OCI-LY1 (cell line): ENCODE measurements around the gene VCAN.

ENCODE experiments used
- H2AFZ ChIP-seq: fragments of 200-600 bp; sonication (generic), shearing (Covaris generic); 2 replicates; pipeline ENCODE4 v1.6.0; 2014; ENCODE audit warnings: antibody characterized with exemption, mild to moderate bottlenecking, low read length
- H3F3A ChIP-seq: fragments of 200-600 bp; sonication (generic), shearing (Covaris generic); 2 replicates; pipeline ENCODE4 v1.6.0; 2014; ENCODE audit warnings: mild to moderate bottlenecking, antibody characterized with exemption, low read length, moderate library complexity; ENCODE audit not compliant: insufficient read depth
- H3K27ac ChIP-seq: fragments of 200-600 bp; sonication (generic); 2 replicates; pipeline ENCODE4 v1.5.1; 2014; ENCODE audit warnings: low read length, mixed run types, mild to moderate bottlenecking, low read depth; ENCODE audit not compliant: poor library complexity, severe bottlenecking
- H3K27me3 ChIP-seq: fragments of 200-600 bp; sonication (generic); 2 replicates; pipeline ENCODE4 v1.6.0; 2014; ENCODE audit warnings: antibody characterized with exemption, mild to moderate bottlenecking, low read length, moderate library complexity; ENCODE audit not compliant: insufficient read depth
- H3K36me3 ChIP-seq: fragments of 200-600 bp; sonication (generic); 2 replicates; pipeline ENCODE4 v1.6.1; 2014; ENCODE audit warnings: mild to moderate bottlenecking, antibody characterized with exemption, low read length, moderate library complexity, mixed read lengths; ENCODE audit not compliant: insufficient read depth
- H3K4me1 ChIP-seq: fragments of 200-600 bp; sonication (generic); 2 replicates; pipeline ENCODE4 v1.5.1; 2014; ENCODE audit warnings: mild to moderate bottlenecking, low read length, moderate library complexity; ENCODE audit not compliant: insufficient read depth, severe bottlenecking
- H3K4me2 ChIP-seq: fragments of 200-600 bp; sonication (generic), shearing (Covaris generic); 2 replicates; pipeline ENCODE4 v1.6.1; 2014; ENCODE audit warnings: low read length
- H3K4me3 ChIP-seq: fragments of 200-600 bp; sonication (generic); 2 replicates; pipeline ENCODE4 v1.5.1; 2014; ENCODE audit warnings: low read length, low read depth, mild to moderate bottlenecking, mixed read lengths; ENCODE audit not compliant: poor library complexity, severe bottlenecking
- H3K79me2 ChIP-seq: fragments of 200-600 bp; shearing (Covaris generic); 2 replicates; pipeline ENCODE4 v1.6.1; 2016; ENCODE audit warnings: mixed run types, low read length, mixed read lengths; ENCODE audit not compliant: insufficient read depth
- H3K9ac ChIP-seq: fragments of 200-600 bp; sonication (generic), shearing (Covaris generic); 2 replicates; pipeline ENCODE4 v1.6.1; 2014; ENCODE audit warnings: mild to moderate bottlenecking, low read length, mixed read lengths
- H3K9me2 ChIP-seq: fragments of 200-600 bp; sonication (generic), shearing (Covaris generic); 2 replicates; pipeline ENCODE4 v1.6.1; 2014; ENCODE audit warnings: low read depth, mild to moderate bottlenecking, low read length, mixed read lengths
- H3K9me3 ChIP-seq: fragments of 200-600 bp; shearing (Covaris generic); 2 replicates; pipeline ENCODE4 v1.6.1; 2014; ENCODE audit warnings: low read length, mixed read lengths
- H4K20me1 ChIP-seq: fragments of 200-600 bp; sonication (generic), shearing (Covaris generic); 2 replicates; pipeline ENCODE4 v1.6.0; 2016; ENCODE audit warnings: mild to moderate bottlenecking, low read length; ENCODE audit not compliant: insufficient read depth
- CTCF ChIP-seq: fragments of 200-600 bp; sonication (generic), shearing (Covaris generic); IDR thresholded peaks from 2 replicates; pipeline ENCODE4 v1.5.1; 2017; ENCODE audit warnings: mild to moderate bottlenecking, antibody characterized with exemption, low read length, moderate library complexity, mixed read lengths
- EZH2 ChIP-seq: fragments of 200-600 bp; sonication (generic), shearing (Covaris generic); IDR thresholded peaks from 2 replicates; pipeline ENCODE4 v1.8.0; 2017; ENCODE audit warnings: borderline replicate concordance, mixed run types, mild to moderate bottlenecking, antibody characterized with exemption, low read length, moderate library complexity, mixed read lengths

The VCAN gene

GRCh38 chr5:83472508-83473345 lies 1.2 kb downstream of the VCAN start:
- Histone ChIP-seq H2AFZ (no peak overlapping the region), H3F3A (no peaks in the 10 kb centered on the region), H3K27me3 (0 out of 2 replicates have a peak, but pooled peaks cover 4% of the 10 kb centered on the region), H3K9me2 (no peaks in the 10 kb centered on the region), H3K9ac (no peak overlapping the region), H4K20me1 (no peaks in the 10 kb centered on the region), H3K4me1 (peaks cover 13% of the 10 kb centered on the region), H3K36me3 (no peaks in the 10 kb centered on the region), H3K27ac (no peak overlapping the region), H3K9me3 (no peaks in the 10 kb centered on the region), H3K79me2 (no peaks in the 10 kb centered on the region), H3K4me3 (no peak overlapping the region), H3K4me2 (no peak overlapping the region)
- TF ChIP-seq CTCF (no peak), EZH2 (no peak)

GRCh38 chr5:83473346-83474160 lies 2.0 kb downstream of the VCAN start:
- H3K9ac ChIP-seq, result no peak overlapping the region; the same call in 1 of the 2 replicates
- no peak overlapping the region for H3K27ac ChIP-seq
- H2AFZ ChIP-seq, result no peak overlapping the region

More at GRCh38 chr5:83473346-83474160, 2.0 kb downstream of the VCAN start:
- H3K27me3 ChIP-seq, result 0 out of 2 replicates have a peak, but pooled peaks cover 4% of the 10 kb centered on the region
- H3K9me2 ChIP-seq, result no peaks in the 10 kb centered on the region
- no peaks in the 10 kb centered on the region for H3K36me3 ChIP-seq
- peak; percentile 84 for TF ChIP-seq CTCF
- TF ChIP-seq EZH2, result no peak
- no peaks in the 10 kb centered on the region for H3F3A ChIP-seq
- no peaks in the 10 kb centered on the region for H3K79me2 ChIP-seq
- peaks cover 13% of the 10 kb centered on the region for H3K4me1 ChIP-seq
- no peaks in the 10 kb centered on the region for H3K9me3 ChIP-seq
- peak overlapping the region; percentile 55 for H3K4me3 ChIP-seq
- H3K4me2 ChIP-seq, result peak overlapping the region; percentile 79
- H4K20me1 ChIP-seq, result no peaks in the 10 kb centered on the region
